Measurements from ENCODE around the gene CD3G.
"Not testable (repeated sequence)": the region's sequence is repeated elsewhere in the genome, so short reads cannot be mapped to it uniquely, and the experiment has no call there.

Gene CD3G

GRCh38 chr11:118343981-118344515 is at the start of gene CD3G:
CD3G (plus strand) TSS chr11:118344344; CDS start chr11:118344424, 80 bp downstream.
- DNase-seq (ENCODE audit: low spot score): no peak

DNA sequence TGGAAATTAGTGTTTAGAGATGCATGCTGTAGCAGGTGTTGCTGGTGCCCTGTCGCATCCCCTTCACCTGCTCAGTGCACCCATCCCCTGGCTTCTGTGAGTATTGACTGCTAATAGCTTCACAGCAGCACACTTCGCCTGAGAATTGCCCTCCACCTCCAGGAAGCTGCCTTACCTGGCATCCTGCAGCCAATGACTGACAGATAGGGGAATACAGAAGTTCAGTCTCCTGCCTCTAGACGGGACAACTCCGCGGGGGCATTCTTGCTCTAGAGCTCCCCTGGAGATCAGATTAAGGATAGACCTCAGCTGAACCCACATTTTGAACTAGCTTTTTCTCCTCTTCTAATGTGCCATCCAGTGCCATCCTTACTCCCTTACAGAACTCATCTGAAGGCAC is 48.9 kb upstream of the CD3G start:
- DNase-seq (ENCODE audit: low spot score): no peak

GRCh38 chr11:118295815-118296454 is 48.2 kb upstream of the CD3G start:
- DNase-seq (ENCODE audit: low spot score): peak; percentile 10

DNA sequence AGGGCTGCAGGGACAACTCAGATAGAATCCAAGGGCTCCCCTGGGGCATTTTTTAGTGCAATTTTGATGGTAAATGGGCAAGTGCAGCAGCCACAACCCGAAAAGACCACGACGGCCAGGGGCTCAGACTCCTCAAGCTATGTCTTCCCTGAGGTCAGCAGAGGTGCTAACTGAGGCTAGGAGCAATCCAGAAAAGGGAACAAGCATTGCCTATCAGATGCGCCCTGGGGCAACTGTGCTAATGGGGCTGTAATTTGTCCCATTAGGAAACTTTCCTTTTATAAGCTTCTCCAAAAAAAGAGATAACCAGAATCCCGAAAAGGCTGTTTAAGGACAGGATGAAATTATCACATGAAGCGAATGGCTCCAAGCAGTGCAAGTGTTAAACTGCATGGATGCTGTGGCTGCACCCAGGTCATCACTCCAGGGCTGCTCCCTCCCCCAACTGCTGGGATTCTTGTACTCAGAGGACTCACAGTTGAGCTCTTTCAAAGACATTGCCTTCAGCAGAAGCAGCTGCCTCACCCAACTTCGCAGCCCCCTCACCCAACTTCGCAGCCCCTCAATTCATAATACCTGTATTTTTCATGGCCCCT is 42.4 kb upstream of the CD3G start:
- no peak for DNase-seq (ENCODE audit: low spot score)

GRCh38 chr11:118304227-118304567 is 39.9 kb upstream of the CD3G start:
- no peak for DNase-seq (ENCODE audit: low spot score)

- no peak for DNase-seq (ENCODE audit: low spot score)
Observed at GRCh38 chr11:118304568-118305248, 39.4 kb upstream of the CD3G start, which contains the start of gene CD3E. CD3E (plus strand) TSS chr11:118304730; CDS start chr11:118304953, 223 bp downstream.

GRCh38 chr11:118305726-118306125 is 38.4 kb upstream of the CD3G start:
- DNase-seq (ENCODE audit: low spot score): no peak

DNA sequence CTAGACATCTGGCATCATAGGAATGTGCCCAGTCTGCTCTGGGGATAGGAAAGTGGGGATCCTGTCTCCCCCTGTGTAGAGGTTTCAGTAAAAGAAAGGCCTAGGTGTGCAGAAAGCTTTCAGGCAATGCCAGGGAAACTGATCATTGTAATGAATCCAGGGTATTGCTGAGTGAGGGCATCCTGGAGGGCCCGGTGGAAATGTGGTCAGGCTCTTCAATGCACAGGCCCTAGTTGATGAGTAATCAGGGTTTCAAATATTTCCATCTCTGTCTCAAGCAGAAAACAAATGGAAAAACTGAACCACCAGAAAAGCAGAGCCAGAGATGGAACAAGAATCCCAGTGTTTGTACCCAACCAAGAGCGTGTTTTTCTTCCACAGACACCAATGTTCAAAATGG is 37.6 kb upstream of the CD3G start:
- no peak for DNase-seq (ENCODE audit: low spot score)

- DNase-seq (ENCODE audit: low spot score): not testable (repeated sequence)
Observed at GRCh38 chr11:118308995-118309528, 35.1 kb upstream of the CD3G start.

DNA sequence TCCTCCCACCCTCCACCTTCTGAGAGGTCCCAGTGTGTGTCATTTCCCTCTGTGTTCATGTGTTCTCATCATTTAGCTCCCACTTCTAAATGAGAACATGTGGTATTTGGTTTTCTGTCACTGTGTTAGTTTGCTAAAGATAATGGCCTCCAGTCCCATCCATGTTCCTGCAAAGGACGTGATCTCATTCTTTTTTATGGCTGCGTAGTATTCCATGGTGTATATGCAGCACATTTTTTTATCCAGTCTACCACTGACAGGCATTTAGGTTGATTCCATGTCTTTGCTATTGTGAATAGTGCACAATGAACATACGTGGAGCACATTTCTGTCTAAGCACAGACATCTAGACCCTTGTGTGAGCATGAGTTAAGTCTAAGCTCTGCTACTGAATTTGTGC is 33.9 kb upstream of the CD3G start:
- DNase-seq (ENCODE audit: low spot score): no peak

DNA sequence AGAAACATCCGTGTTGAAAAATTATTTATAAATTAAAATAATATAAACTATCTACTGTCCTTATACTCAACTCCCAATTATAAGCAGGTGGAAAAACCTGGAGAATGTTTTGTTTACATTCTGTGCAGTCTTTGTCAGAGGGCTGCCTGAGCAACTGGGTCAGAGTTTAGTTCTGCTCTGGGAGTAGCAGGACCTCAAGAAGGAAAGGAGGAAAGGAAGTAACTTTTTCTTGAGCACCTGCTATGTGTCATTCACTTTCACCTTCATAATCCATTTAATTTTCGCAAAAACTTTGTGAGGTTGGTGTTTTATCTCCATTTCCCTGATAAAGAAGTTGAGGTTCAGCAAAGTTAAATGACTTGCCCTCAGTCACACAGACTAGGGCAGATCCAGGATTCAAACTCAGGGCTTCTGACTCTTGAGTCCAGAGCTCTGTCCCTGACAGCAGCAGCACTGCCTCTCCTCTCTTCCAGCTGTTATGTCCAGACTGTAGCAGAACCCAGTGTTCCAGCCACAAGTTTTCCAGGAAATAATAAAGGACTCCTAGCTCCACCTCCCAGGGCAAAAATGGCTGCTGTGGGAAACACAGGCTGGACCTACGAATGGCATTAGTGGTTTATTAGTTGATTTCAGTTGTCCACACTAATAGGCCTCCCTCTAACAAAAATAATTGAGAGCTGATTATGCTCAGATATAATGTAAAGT is 33.2 kb upstream of the CD3G start:
- DNase-seq (ENCODE audit: low spot score): no peak

- no peak for DNase-seq (ENCODE audit: low spot score)
Observed at GRCh38 chr11:118311518-118311917, 32.6 kb upstream of the CD3G start.

DNA sequence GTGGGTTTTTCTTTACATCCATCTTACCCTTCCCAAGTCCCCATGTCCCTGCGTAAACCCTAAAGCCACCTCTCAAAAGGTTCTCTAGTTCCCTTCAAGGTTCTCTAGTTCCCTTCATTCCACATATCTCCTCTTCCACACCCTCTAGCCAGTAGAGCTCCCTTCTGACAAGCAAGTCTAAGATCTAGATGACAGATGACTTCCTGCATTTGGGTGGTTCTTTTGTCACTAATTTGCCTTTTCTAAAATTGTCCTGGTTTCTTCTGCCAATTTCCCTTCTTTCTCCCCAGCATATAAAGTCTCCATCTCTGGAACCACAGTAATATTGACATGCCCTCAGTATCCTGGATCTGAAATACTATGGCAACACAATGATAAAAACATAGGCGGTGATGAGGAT is 31.8 kb upstream of the CD3G start:
- no peak for DNase-seq (ENCODE audit: low spot score)

- DNase-seq (ENCODE audit: low spot score): no peak
Observed at GRCh38 chr11:118313242-118313641, 30.9 kb upstream of the CD3G start.

DNA sequence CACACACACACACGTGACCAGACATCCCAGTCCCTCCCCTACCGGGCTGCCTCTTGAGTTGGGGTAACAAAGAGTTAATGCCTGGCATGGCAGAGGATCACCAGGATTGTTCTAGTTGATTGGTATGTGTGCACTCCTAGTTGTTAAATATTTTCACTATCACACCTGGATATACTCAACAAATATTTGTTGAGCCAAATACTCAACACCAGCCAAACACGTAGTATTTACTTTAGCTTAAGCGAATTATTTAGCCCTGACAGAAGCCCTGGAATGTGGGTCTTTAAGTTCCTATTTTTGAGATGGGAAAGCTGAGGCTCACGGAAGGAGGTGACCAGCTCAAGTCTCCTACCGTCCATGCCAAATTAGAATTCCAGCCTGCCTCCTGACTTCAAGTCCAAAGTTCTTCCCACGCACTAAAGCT is 29.1 kb upstream of the CD3G start:
- no peak for DNase-seq (ENCODE audit: low spot score)

DNA sequence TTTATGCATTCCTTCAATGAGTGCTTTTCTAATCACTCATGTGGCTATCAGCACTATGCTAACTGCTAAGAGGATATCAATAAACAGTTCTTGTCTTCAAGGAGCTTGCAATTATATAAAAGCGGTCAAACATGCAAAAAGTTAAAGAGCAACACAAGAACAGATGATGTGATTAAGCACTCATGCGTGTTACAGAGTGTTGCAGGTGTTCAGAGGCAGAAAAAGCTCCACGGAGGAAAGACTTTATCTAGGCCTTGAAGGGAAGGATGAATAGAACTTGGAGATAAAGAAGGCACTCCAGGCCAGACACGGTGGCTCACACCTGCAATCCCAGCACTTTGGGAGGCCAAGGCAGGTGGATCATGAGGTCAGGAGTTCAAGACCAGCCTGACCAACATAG is 26.0 kb upstream of the CD3G start:
- no peak for DNase-seq (ENCODE audit: low spot score)

GRCh38 chr11:118318581-118319336 is 25.4 kb upstream of the CD3G start:
- no peak for DNase-seq (ENCODE audit: low spot score)

GRCh38 chr11:118319337-118319707 is 24.8 kb upstream of the CD3G start:
- peak; percentile 66 for DNase-seq (ENCODE audit: low spot score)

DNA sequence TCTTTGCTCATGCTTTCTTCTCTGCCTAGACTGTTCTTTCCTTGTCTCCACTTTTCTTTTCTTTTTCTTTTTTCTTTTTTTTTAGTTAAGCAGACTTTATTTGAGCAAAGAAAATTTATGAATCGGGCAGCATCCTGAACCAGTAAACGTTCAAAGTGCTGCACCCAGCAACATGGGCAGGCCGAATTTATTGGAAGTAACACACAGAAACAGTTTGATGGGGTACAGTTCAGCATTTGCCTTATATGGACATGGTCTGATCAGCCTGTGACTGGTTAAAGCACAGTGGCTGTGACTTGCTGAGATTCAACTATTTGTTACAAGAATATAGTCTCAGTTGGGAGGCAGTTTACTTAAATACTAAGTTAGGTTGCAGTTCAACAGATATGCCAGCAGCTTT is 23.6 kb upstream of the CD3G start:
- no peak for DNase-seq (ENCODE audit: low spot score)

- no peak for DNase-seq (ENCODE audit: low spot score)
Observed at GRCh38 chr11:118321386-118322082, 22.6 kb upstream of the CD3G start.

DNA sequence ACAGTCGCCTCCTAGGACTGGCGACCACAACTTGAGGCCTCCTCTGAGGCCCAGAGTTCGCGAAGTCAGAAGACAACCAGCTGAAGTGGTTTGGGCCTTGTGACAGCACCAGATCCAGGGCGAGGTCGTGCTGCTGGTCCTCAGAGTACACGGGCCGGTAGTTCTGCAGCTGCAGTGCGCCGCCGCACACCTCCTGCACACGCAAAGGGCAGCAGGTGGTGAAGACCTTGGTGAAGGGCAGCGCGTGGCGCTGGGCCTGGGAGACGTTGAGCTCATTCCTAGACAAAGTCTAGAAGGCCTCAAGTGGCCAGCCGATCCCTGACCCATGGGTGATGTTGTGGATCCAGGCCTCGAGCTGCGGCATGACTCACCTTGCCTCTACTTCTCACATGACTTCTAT is 21.4 kb upstream of the CD3G start:
- DNase-seq (ENCODE audit: low spot score): no peak

Measured in Ammon's horn (tissue), 1 donor.